DOHH2 (cell line): ENCODE measurements around the gene ANXA5.
"Not testable (repeated sequence)": the region's sequence is repeated elsewhere in the genome, so short reads cannot be mapped to it uniquely, and the experiment has no call there.

ENCODE experiments used
- H3F3A ChIP-seq: fragments of 200-600 bp; sonication (generic), shearing (Covaris generic); 2 replicates; pipeline ENCODE4 v1.6.0; 2016; ENCODE audit warnings: antibody characterized with exemption, mild to moderate bottlenecking; ENCODE audit not compliant: control insufficient read depth, insufficient read depth
- H3K27ac ChIP-seq: fragments of 200-600 bp; sonication (generic); 2 replicates; pipeline ENCODE4 v1.5.1; 2014; ENCODE audit warnings: low read depth, mild to moderate bottlenecking, low read length, moderate library complexity
- H3K27me3 ChIP-seq: fragments of 200-600 bp; sonication (generic); 2 replicates; pipeline ENCODE4 v1.6.1; 2014; ENCODE audit warnings: mild to moderate bottlenecking, low read length, mixed read lengths; ENCODE audit not compliant: control insufficient read depth
- H3K36me3 ChIP-seq: fragments of 200-600 bp; sonication (generic); 2 replicates; pipeline ENCODE4 v1.6.1; 2014; ENCODE audit warnings: mild to moderate bottlenecking, low read length, moderate library complexity, mixed read lengths; ENCODE audit not compliant: control insufficient read depth
- H3K4me1 ChIP-seq: fragments of 200-600 bp; sonication (generic); 2 replicates; pipeline ENCODE4 v1.6.1; 2014; ENCODE audit warnings: mild to moderate bottlenecking, low read length, mixed read lengths; ENCODE audit not compliant: control insufficient read depth
- H3K4me2 ChIP-seq: fragments of 200-600 bp; sonication (generic); 2 replicates; pipeline ENCODE4 v1.6.0; 2014; ENCODE audit warnings: mild to moderate bottlenecking, low read length, moderate library complexity
- H3K4me3 ChIP-seq: fragments of 200-600 bp; sonication (generic); 2 replicates; pipeline ENCODE4 v1.5.1; 2014; ENCODE audit warnings: mild to moderate bottlenecking, low read length, mixed read lengths
- H3K79me2 ChIP-seq: fragments of 200-600 bp; sonication (generic); 2 replicates; pipeline ENCODE4 v1.6.1; 2014; ENCODE audit warnings: mild to moderate bottlenecking, low read length, mixed read lengths; ENCODE audit not compliant: control insufficient read depth
- H3K9me2 ChIP-seq: fragments of 200-600 bp; sonication (generic); replicated peaks from 2 replicates; pipeline ENCODE4 v1.6.1; 2014; ENCODE audit warnings: mild to moderate bottlenecking, low read length, mixed read lengths; ENCODE audit not compliant: control insufficient read depth
- H3K9me3 ChIP-seq: fragments of 200-600 bp; sonication (generic); 2 replicates; pipeline ENCODE4 v1.6.1; 2014; ENCODE audit warnings: antibody characterized with exemption, low read length, mixed read lengths; ENCODE audit not compliant: control insufficient read depth, insufficient read depth
- H4K20me1 ChIP-seq: fragments of 200-600 bp; sonication (generic); 2 replicates; pipeline ENCODE4 v1.6.0; 2014; ENCODE audit warnings: low read depth, mild to moderate bottlenecking, antibody characterized with exemption, low read length, moderate library complexity; ENCODE audit not compliant: control insufficient read depth, insufficient read depth
- CTCF ChIP-seq: fragments of 200-600 bp; sonication (generic); IDR thresholded peaks from one replicate; pipeline ENCODE4 v1.5.1; 2014; ENCODE audit warnings: antibody characterized with exemption, mild to moderate bottlenecking, low read depth, low read length; ENCODE audit not compliant: poor library complexity, severe bottlenecking
- EZH2phosphoT487 ChIP-seq: fragments of 200-600 bp; sonication (generic); IDR thresholded peaks from 2 replicates; pipeline ENCODE4 v1.6.1; 2017; ENCODE audit warnings: borderline replicate concordance, mild to moderate bottlenecking, antibody characterized with exemption, low read length, moderate library complexity, mixed read lengths

ANXA5 gene

GRCh38 chr4:121662225-121662624, 34.6 kb downstream of the ANXA5 start:
- Histone ChIP-seq H3K27me3 (no peaks in the 10 kb centered on the region), H3K79me2 (no peaks in the 10 kb centered on the region), H3K9me3 (no peaks in the 10 kb centered on the region), H3K4me2 (no peak overlapping the region), H3K9me2 (no peaks in the 10 kb centered on the region), H4K20me1 (no peaks in the 10 kb centered on the region), H3K36me3 (no peaks in the 10 kb centered on the region), H3K4me3 (no peak overlapping the region), H3K27ac (no peak overlapping the region), H3K4me1 (no peaks in the 10 kb centered on the region), H3F3A (no peaks in the 10 kb centered on the region)
- TF ChIP-seq CTCF (no peak), EZH2phosphoT487 (no peak)

GRCh38 chr4:121660175-121660933, 36.4 kb downstream of the ANXA5 start:
- H3K9me3 ChIP-seq, H3K4me3 ChIP-seq, H3K4me1 ChIP-seq, H3K4me2 ChIP-seq, H3K27me3 ChIP-seq, H3F3A ChIP-seq, H4K20me1 ChIP-seq, H3K27ac ChIP-seq, H3K9me2 ChIP-seq, H3K36me3 ChIP-seq, H3K79me2 ChIP-seq: not testable (repeated sequence)

- H3K4me2 ChIP-seq = no peak overlapping the region
- no peak overlapping the region for H3K27ac ChIP-seq
- H3K9me3 ChIP-seq = no peaks in the 10 kb centered on the region
Measured at GRCh38 chr4:121658125-121658524, 38.7 kb downstream of the ANXA5 start.

More at GRCh38 chr4:121658125-121658524, 38.7 kb downstream of the ANXA5 start:
- Histone ChIP-seq H3K36me3 (no peaks in the 10 kb centered on the region), H3F3A (no peaks in the 10 kb centered on the region), H3K79me2 (no peaks in the 10 kb centered on the region), H3K27me3 (no peaks in the 10 kb centered on the region), H3K4me1 (peaks cover 11% of the 10 kb centered on the region), H3K4me3 (no peak overlapping the region), H4K20me1 (no peaks in the 10 kb centered on the region), H3K9me2 (no peaks in the 10 kb centered on the region)
- TF ChIP-seq CTCF = no peak
- TF ChIP-seq EZH2phosphoT487 = no peak
